GM12874 (cell line): ENCODE results near the gene CAP1.

Experiments used
- CTCF ChIP-seq: IDR thresholded peaks from 2 replicates; pipeline ENCODE4 v1.5.1; 2011; ENCODE audit warnings: low read depth, mild to moderate bottlenecking, control low read depth, low read length, moderate library complexity; ENCODE audit not compliant: insufficient read depth

CAP1 gene

DNA sequence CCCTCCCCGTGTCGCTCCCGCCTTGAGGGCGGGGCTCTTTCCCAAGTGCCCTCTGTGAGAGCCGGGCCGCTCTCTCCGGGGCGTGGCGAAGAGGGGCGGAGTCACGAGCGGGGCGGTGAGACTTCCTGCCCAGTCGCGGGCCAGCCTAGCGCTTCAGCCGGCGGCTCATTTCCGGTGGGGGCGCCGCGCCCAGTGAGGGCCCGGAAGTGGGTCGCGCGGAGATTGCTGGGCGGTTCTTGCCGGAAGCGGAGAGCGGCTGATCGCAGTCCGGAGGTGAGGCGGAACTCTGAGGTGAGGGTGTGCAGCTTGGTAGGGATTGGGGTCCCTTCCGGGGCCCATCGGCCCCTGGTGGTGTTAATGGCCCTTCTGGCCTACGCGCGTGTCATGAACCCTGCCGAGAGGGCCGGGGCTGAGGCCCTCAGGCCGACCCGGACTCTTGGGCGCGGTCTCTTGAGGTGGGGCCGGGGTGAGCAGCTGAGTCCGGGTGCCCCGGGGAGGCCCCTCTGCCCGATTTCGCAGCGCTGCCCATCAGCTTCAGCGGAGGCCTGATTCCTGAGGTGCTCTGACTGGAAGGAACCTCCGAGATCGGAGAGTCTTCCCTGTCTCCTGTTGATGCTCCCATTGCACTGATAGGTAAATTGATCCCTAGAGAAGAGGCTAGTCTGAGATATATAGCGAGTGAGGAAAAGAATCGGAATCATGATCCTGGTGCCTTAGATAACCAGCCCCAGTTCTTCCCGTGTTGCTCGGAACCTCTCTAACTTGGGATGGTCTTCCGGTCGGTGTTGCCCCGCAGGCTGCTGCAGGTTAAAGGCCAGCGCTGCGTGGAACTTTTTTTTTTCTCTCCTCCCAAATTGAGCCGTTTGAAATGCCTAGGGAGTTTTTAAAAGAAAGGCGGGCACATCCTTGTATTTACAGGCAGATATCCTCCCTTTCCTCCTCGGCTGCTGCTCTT lies at the start of gene CAP1:
Gene CAP1, plus strand, starts transcription at position 219 of the 955 bp plus-strand sequence. CDS start 18,618 bp downstream, outside the sequence.
- TF ChIP-seq CTCF = no peak

DNA sequence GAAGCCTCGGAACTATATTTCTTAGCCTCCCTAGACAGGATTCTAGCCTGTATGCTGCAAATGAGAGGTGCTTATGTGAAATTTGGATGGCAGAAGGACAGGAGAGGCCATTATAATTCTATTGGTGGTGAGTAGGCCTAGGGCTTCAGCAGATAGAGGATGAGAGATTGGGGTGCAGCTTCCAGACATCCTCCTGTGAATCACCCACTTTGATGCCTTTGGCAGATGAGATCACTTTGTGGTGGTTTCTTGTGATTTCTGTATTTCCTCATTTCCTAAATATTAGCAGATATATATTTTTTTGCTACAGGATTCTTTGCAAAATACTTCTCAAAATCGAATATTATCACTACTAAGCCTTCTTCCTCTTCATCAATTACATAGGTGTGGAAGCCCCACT lies 48.3 kb upstream of the CAP1 start:
- no peak for TF ChIP-seq CTCF

DNA sequence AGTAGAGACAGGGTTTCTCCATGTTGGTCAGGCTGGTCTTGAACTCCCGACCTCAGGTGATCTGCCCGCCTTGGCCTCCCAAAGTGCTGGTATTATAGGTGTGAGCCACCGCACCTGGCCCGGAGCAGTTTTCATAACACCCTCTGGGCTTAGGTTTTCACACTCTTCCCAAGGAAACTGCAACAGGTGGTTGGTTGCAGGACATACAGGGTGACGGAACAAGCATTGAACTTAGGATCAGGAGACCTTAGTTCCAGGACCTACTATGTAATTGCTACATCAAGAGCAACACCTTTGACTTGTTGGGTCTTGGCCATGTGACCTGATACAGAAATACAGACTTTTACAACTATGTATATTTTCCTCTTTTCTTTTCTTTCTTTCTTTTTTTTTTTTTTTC lies 47.6 kb upstream of the CAP1 start:
- no peak for TF ChIP-seq CTCF

GRCh38 chr1:39995973-39996393 lies 44.5 kb upstream of the CAP1 start:
- TF ChIP-seq CTCF = no peak

- no peak for TF ChIP-seq CTCF
These were observed 44.0 kb upstream of the CAP1 start for GRCh38 chr1:39996396-39997004.

GRCh38 chr1:40001456-40001855 lies 39.1 kb upstream of the CAP1 start:
- TF ChIP-seq CTCF = no peak
